ENCODE measurements around the gene METAP1D.

GRCh38 chr2:171965238-171965637 lies 34.5 kb upstream of the METAP1D start:
- TF ChIP-seq CTCF (IDR thresholded peaks at IDR 0.05): no peak
- no peak for TF ChIP-seq EP300 (IDR thresholded peaks at IDR 0.05)

Data from stomach (tissue), 4 donors.